GM18858 (cell line): Measurements from ENCODE around the gene EPHA4.

Experiments used
- ATAC-seq: cut with Tn5 transposase; IDR thresholded peaks from one replicate; pipeline ENCODE4 v1.9.1; 2021; ENCODE audit not compliant: unreplicated experiment

The EPHA4 gene

GRCh38 chr2:221448057-221448843 is 123.9 kb downstream of the EPHA4 start:
- ATAC-seq, result no peak

- ATAC-seq, result no peak
Observed at GRCh38 chr2:221447310-221447709, 124.8 kb downstream of the EPHA4 start.

- ATAC-seq, result no peak
Observed at GRCh38 chr2:221446140-221446539, 126.0 kb downstream of the EPHA4 start.

GRCh38 chr2:221444106-221444505 is 128.0 kb downstream of the EPHA4 start:
- no peak for ATAC-seq

GRCh38 chr2:221443645-221444044 is 128.5 kb downstream of the EPHA4 start:
- no peak for ATAC-seq

- ATAC-seq, result no peak
Observed at GRCh38 chr2:221442128-221442527, 130.0 kb downstream of the EPHA4 start.

GRCh38 chr2:221439761-221440479 is 132.2 kb downstream of the EPHA4 start:
- no peak for ATAC-seq

- ATAC-seq, result no peak
Observed at GRCh38 chr2:221437056-221437455, 135.0 kb downstream of the EPHA4 start.

- ATAC-seq, result no peak
Observed at GRCh38 chr2:221435171-221435570, 136.9 kb downstream of the EPHA4 start.

- no peak for ATAC-seq
Observed at GRCh38 chr2:221434142-221434541, 138.0 kb downstream of the EPHA4 start.

- no peak for ATAC-seq
Observed at GRCh38 chr2:221431477-221431876, 140.6 kb downstream of the EPHA4 start.

GRCh38 chr2:221429741-221430491 is 142.2 kb downstream of the EPHA4 start:
- ATAC-seq, result no peak

- ATAC-seq, result no peak
Observed at GRCh38 chr2:221428896-221429295, 143.2 kb downstream of the EPHA4 start.

GRCh38 chr2:221426929-221427328 is 145.2 kb downstream of the EPHA4 start:
- no peak for ATAC-seq

GRCh38 chr2:221425891-221426290 is 146.2 kb downstream of the EPHA4 start:
- no peak for ATAC-seq

- ATAC-seq, result no peak
Observed at GRCh38 chr2:221425353-221425752, 146.8 kb downstream of the EPHA4 start.

- no peak for ATAC-seq
Observed at GRCh38 chr2:221423210-221423804, 148.8 kb downstream of the EPHA4 start.

- no peak for ATAC-seq
Observed at GRCh38 chr2:221422516-221423209, 149.4 kb downstream of the EPHA4 start.

- ATAC-seq, result no peak
Observed at GRCh38 chr2:221420245-221420644, 151.9 kb downstream of the EPHA4 start.

GRCh38 chr2:221415789-221416188 is 156.3 kb downstream of the EPHA4 start:
- no peak for ATAC-seq

GRCh38 chr2:221412978-221413377 is 159.1 kb downstream of the EPHA4 start:
- ATAC-seq, result no peak
